Measurements from ENCODE around the gene RNASE8. TPM values are rescaled to one million over a fixed set of nuclear protein-coding genes. Genes with fewer than 3 reads are reported as not detected.

Gene RNASE8
- total RNA-seq, 1 experiment from 2014 or later = not detected

- no peaks in the 10 kb centered on the region for H3K27me3 Mint-ChIP-seq (ENCODE audit: insufficient read depth, unreplicated experiment)
- no TSS peak for BruUV-seq (replicated peaks)
- H3K9me3 ChIP-seq = no peaks in the 10 kb centered on the region
- H3K4me3 Mint-ChIP-seq (ENCODE audit: unreplicated experiment) = no peak overlapping the region
- no peak for DNase-seq
- H3K4me3 ChIP-seq (ENCODE audit: low read depth, low read length) = no peak overlapping the region
- H3K4me1 ChIP-seq = no peaks in the 10 kb centered on the region; the same call in 1 of the 2 replicates
- H3K27me3 ChIP-seq (replicated peaks; ENCODE audit: control insufficient read depth, insufficient read depth, low read length) = no peaks in the 10 kb centered on the region
- CTCF ChIA-PET = interaction anchor here (1.7 to 2.1 kb wide), 2 partner anchors 13 to 16 kb away, joined by 6 to 7 read pairs; no protein-coding TSS in a partner anchor
- H3K9me3 Mint-ChIP-seq (ENCODE audit: unreplicated experiment) = no peaks in the 10 kb centered on the region
- intact Hi-C loops (cut with micrococcal nuclease; ENCODE audit: unreplicated experiment) = no loop called here
- H3K4me1 Mint-ChIP-seq (ENCODE audit: low read depth, unreplicated experiment) = peaks cover 8% of the 10 kb centered on the region
- peaks cover 2% of the 10 kb centered on the region; the same call in 1 of the 2 replicates for H3K36me3 ChIP-seq (ENCODE audit: control insufficient read depth, insufficient read depth, low read length)
- POLR2A ChIA-PET = no interaction called here
- TF ChIP-seq, protein P1, sequence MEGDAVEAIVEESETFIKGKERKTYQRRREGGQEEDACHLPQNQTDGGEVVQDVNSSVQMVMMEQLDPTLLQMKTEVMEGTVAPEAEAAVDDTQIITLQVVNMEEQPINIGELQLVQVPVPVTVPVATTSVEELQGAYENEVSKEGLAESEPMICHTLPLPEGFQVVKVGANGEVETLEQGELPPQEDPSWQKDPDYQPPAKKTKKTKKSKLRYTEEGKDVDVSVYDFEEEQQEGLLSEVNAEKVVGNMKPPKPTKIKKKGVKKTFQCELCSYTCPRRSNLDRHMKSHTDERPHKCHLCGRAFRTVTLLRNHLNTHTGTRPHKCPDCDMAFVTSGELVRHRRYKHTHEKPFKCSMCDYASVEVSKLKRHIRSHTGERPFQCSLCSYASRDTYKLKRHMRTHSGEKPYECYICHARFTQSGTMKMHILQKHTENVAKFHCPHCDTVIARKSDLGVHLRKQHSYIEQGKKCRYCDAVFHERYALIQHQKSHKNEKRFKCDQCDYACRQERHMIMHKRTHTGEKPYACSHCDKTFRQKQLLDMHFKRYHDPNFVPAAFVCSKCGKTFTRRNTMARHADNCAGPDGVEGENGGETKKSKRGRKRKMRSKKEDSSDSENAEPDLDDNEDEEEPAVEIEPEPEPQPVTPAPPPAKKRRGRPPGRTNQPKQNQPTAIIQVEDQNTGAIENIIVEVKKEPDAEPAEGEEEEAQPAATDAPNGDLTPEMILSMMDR (IDR thresholded peaks at IDR 0.05; ENCODE audit: insufficient read depth in 1 of 2, low read depth in 1 of 2, low read length in 1 of 2, severe bottlenecking in 1 of 2, unreplicated experiment in 1 of 2) = no peak
- peaks cover 14% of the 10 kb centered on the region for H3K36me3 Mint-ChIP-seq (ENCODE audit: insufficient read depth, unreplicated experiment)
- H3K27ac Mint-ChIP-seq (ENCODE audit: unreplicated experiment) = no peak overlapping the region
Measured at GRCh38 chr14:21084396-21084795, 26.8 kb downstream of the RNASE8 start.

DNA sequence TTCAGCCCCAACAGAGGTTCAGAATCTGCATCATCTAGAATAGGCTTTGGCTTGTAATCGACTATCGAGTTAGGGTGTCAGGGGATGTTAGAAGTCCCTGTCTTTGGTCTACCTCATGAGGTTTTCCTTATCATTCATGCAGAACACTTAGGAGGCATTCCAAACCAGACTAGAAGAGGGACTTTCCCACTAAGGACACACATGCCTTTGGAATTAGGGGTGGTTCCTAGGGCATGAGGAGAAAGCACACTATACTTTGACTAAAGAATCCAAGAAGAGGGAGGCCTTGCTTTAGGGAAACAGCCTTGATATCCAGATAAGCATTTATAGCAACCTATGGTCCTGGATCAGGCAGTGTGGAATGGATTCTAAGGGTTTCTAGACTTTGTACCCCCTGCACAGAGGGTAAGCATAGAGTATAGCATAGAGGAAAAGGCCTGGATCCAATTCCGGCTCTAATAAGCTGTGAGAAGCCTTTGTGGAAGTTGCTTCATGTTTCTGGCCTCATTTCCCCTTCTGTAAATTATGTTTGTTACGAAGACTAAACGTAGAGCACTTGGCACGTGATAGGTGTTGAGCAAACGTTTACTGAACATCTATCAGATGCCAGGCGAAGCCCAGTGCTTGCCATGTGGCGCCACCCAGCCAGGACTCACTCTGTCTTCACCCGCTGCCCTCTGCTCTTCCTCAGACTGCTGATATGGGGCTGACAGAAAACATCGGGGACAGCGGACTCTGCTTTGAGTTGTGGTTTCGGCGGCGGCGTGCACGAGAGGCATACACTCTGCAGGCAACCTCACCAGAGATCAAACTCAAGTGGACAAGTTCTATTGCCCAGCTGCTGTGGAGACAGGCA is 27.6 kb downstream of the RNASE8 start:
- no peaks in the 10 kb centered on the region for H3K9me3 Mint-ChIP-seq (ENCODE audit: unreplicated experiment)
- BruUV-seq (replicated peaks) = no TSS peak
- TF ChIP-seq, protein P1 (IDR thresholded peaks at IDR 0.05; ENCODE audit: insufficient read depth in 1 of 2, low read depth in 1 of 2, low read length in 1 of 2, severe bottlenecking in 1 of 2, unreplicated experiment in 1 of 2) = no peak
- no peaks in the 10 kb centered on the region for H3K9me3 ChIP-seq
- H3K4me3 ChIP-seq (ENCODE audit: low read depth, low read length) = no peak overlapping the region
- H3K4me1 ChIP-seq = no peaks in the 10 kb centered on the region; the same call in 1 of the 2 replicates
- POLR2A ChIA-PET = no interaction called here
- peaks cover 2% of the 10 kb centered on the region; the same call in 1 of the 2 replicates for H3K36me3 ChIP-seq (ENCODE audit: control insufficient read depth, insufficient read depth, low read length)
- CTCF ChIA-PET = interaction anchor here (1.1 to 2.1 kb wide), 2 partner anchors 9 to 17 kb away, joined by 3 to 6 read pairs; no protein-coding TSS in a partner anchor
- peaks cover 8% of the 10 kb centered on the region for H3K4me1 Mint-ChIP-seq (ENCODE audit: low read depth, unreplicated experiment)
- H3K27me3 ChIP-seq (replicated peaks; ENCODE audit: control insufficient read depth, insufficient read depth, low read length) = no peaks in the 10 kb centered on the region
- intact Hi-C loops (cut with micrococcal nuclease; ENCODE audit: unreplicated experiment) = no loop called here
- H3K27me3 Mint-ChIP-seq (ENCODE audit: insufficient read depth, unreplicated experiment) = no peaks in the 10 kb centered on the region
- DNase-seq = no peak
- H3K27ac Mint-ChIP-seq (ENCODE audit: unreplicated experiment) = no peak overlapping the region
- peaks cover 17% of the 10 kb centered on the region for H3K36me3 Mint-ChIP-seq (ENCODE audit: insufficient read depth, unreplicated experiment)
- H3K4me3 Mint-ChIP-seq (ENCODE audit: unreplicated experiment) = no peak overlapping the region

DNA sequence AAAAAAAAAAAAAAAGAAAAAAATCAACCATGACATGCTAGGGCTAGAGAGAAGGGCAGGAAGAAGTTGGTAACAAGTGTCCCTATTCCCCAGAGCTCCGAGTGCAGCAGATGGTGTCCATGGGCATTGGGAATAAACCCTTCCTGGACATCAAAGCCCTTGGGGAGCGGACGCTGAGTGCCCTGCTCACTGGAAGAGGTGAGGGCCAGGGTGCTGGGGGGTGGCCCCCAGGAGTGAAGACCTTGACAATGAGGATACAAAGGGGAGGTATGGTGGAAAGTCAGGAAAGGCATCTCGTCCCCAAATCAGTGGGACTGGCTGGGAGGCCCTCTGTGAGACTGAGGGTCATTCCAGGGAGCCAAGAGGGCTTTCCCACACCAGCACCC is 29.3 kb downstream of the RNASE8 start:
- Mint-ChIP-seq H3K9me3 (ENCODE audit: unreplicated experiment) (no peaks in the 10 kb centered on the region), H3K36me3 (ENCODE audit: insufficient read depth, unreplicated experiment) (peaks cover 20% of the 10 kb centered on the region), H3K4me3 (ENCODE audit: unreplicated experiment) (no peak overlapping the region), H3K27ac (ENCODE audit: unreplicated experiment) (no peak overlapping the region), H3K27me3 (ENCODE audit: insufficient read depth, unreplicated experiment) (no peaks in the 10 kb centered on the region), H3K4me1 (ENCODE audit: low read depth, unreplicated experiment) (peaks cover 8% of the 10 kb centered on the region)
- ChIA-PET CTCF (interaction anchor here (0.8 to 1.1 kb wide), 2 partner anchors 18 kb away, joined by 3 to 5 read pairs; no protein-coding TSS in a partner anchor), POLR2A (interaction anchor here (0.7 kb wide), 1 partner anchor 90 kb away, joined by 3 read pairs; no protein-coding TSS in a partner anchor)
- H3K27me3 ChIP-seq (replicated peaks; ENCODE audit: control insufficient read depth, insufficient read depth, low read length) = no peaks in the 10 kb centered on the region
- TF ChIP-seq, protein P1 (IDR thresholded peaks at IDR 0.05; ENCODE audit: insufficient read depth in 1 of 2, low read depth in 1 of 2, low read length in 1 of 2, severe bottlenecking in 1 of 2, unreplicated experiment in 1 of 2) = no peak
- no peak overlapping the region for H3K4me3 ChIP-seq (ENCODE audit: low read depth, low read length)
- peaks cover 2% of the 10 kb centered on the region for H3K36me3 ChIP-seq (ENCODE audit: control insufficient read depth, insufficient read depth, low read length)
- intact Hi-C loops (cut with micrococcal nuclease; ENCODE audit: unreplicated experiment) = no loop called here
- no peak for DNase-seq
- no peaks in the 10 kb centered on the region for H3K9me3 ChIP-seq
- H3K4me1 ChIP-seq = no peaks in the 10 kb centered on the region; the same call in 1 of the 2 replicates
- BruUV-seq (replicated peaks) = no TSS peak

Data from Caco-2 (cell line).